Subcutaneous abdominal adipose tissue (tissue), 5 donors: ENCODE data around the gene RAB8A.

ENCODE experiments used
- H3K27ac ChIP-seq: one replicate; pipeline ENCODE4 v1.7.0; 2013; ENCODE audit warnings: low read depth, mild to moderate bottlenecking, inconsistent platforms, low read length, moderate library complexity
- H3K27me3 ChIP-seq, 5 donors: one replicate each; pipeline ENCODE4 v1.7.0; 2013; ENCODE audit warnings: low read length in 5 of 5, inconsistent platforms in 1 of 5; ENCODE audit not compliant: control insufficient read depth in 5 of 5, insufficient read depth in 4 of 5
- H3K36me3 ChIP-seq, 5 donors: one replicate each; pipeline ENCODE4 v1.7.0; 2013; ENCODE audit warnings: low read length in 5 of 5; ENCODE audit not compliant: control insufficient read depth in 5 of 5, insufficient read depth in 5 of 5
- H3K4me1 ChIP-seq, 5 donors: one replicate each; pipeline ENCODE4 v1.7.0; 2013; ENCODE audit warnings: low read length in 5 of 5, mild to moderate bottlenecking in 3 of 5, moderate library complexity in 1 of 5; ENCODE audit not compliant: control insufficient read depth in 5 of 5, insufficient read depth in 5 of 5
- H3K4me3 ChIP-seq, 5 donors: one replicate each; pipeline ENCODE4 v1.7.0; 2013; ENCODE audit warnings: low read length in 5 of 5, low read depth in 1 of 5
- H3K9ac ChIP-seq, 5 donors: one replicate each; pipeline ENCODE4 v1.7.0; 2013; ENCODE audit warnings: low read length in 5 of 5, mild to moderate bottlenecking in 4 of 5, moderate library complexity in 3 of 5
- H3K9me3 ChIP-seq, 5 donors: one replicate each; pipeline ENCODE4 v1.7.0; 2013; ENCODE audit warnings: low read length in 5 of 5; ENCODE audit not compliant: control insufficient read depth in 5 of 5
- donor health status: healthy.
- donor health status: healthy.
- donor health status: healthy.
- donor health status: healthy.
- donor health status: healthy.

The RAB8A gene

GRCh38 chr19:16121967-16122366, 10.3 kb downstream of the RAB8A start:
- H3K27ac ChIP-seq = no peak overlapping the region
- H3K9ac ChIP-seq = no peak overlapping the region
- peaks cover 0 to 91% (median 74%) of the 10 kb centered on the region in 5 donors for H3K36me3 ChIP-seq
- H3K9me3 ChIP-seq = no peaks in the 10 kb centered on the region
- H3K4me3 ChIP-seq = no peak overlapping the region
- H3K4me1 ChIP-seq = peaks cover 0 to 10% (median 5%) of the 10 kb centered on the region in 5 donors
- no peaks in the 10 kb centered on the region for H3K27me3 ChIP-seq

GRCh38 chr19:16124953-16125352, 13.3 kb downstream of the RAB8A start:
- no peaks in the 10 kb centered on the region for H3K9me3 ChIP-seq
- no peaks in the 10 kb centered on the region for H3K27me3 ChIP-seq
- no peak overlapping the region for H3K9ac ChIP-seq
- no peak overlapping the region for H3K4me3 ChIP-seq
- peaks cover 0 to 98% (median 85%) of the 10 kb centered on the region in 5 donors for H3K36me3 ChIP-seq
- H3K27ac ChIP-seq = no peak overlapping the region
- H3K4me1 ChIP-seq = no peaks in the 10 kb centered on the region

GRCh38 chr19:16125737-16126495, 14.2 kb downstream of the RAB8A start:
- Histone ChIP-seq H3K27me3 (no peaks in the 10 kb centered on the region), H3K4me1 (no peaks in the 10 kb centered on the region), H3K9ac (no peak overlapping the region), H3K4me3 (no peak overlapping the region), H3K27ac (no peak overlapping the region), H3K36me3 (peaks cover 0 to 94% (median 91%) of the 10 kb centered on the region in 5 donors), H3K9me3 (no peaks in the 10 kb centered on the region)

- Histone ChIP-seq H3K27me3 (no peaks in the 10 kb centered on the region), H3K27ac (no peak overlapping the region), H3K4me3 (no peak overlapping the region), H3K9me3 (no peaks in the 10 kb centered on the region), H3K36me3 (peaks cover 0 to 94% (median 87%) of the 10 kb centered on the region in 5 donors), H3K4me1 (no peaks in the 10 kb centered on the region), H3K9ac (no peak overlapping the region)
Measured at GRCh38 chr19:16127080-16127479, 15.4 kb downstream of the RAB8A start.

GRCh38 chr19:16127776-16128371, 16.2 kb downstream of the RAB8A start:
- H3K27ac ChIP-seq = no peak overlapping the region
- H3K27me3 ChIP-seq = no peaks in the 10 kb centered on the region
- H3K9ac ChIP-seq = no peak overlapping the region
- H3K4me3 ChIP-seq = no peak overlapping the region
- H3K36me3 ChIP-seq = peaks cover 0 to 94% (median 87%) of the 10 kb centered on the region in 5 donors
- H3K4me1 ChIP-seq = no peaks in the 10 kb centered on the region
- no peaks in the 10 kb centered on the region for H3K9me3 ChIP-seq

GRCh38 chr19:16131648-16132047, 20.0 kb downstream of the RAB8A start:
- Histone ChIP-seq H3K4me3 (no peak overlapping the region), H3K27ac (no peak overlapping the region), H3K9ac (no peak overlapping the region), H3K9me3 (no peaks in the 10 kb centered on the region), H3K27me3 (no peaks in the 10 kb centered on the region), H3K4me1 (no peaks in the 10 kb centered on the region), H3K36me3 (peaks cover 0 to 74% (median 69%) of the 10 kb centered on the region in 5 donors)

- Histone ChIP-seq H3K9ac (no peak overlapping the region), H3K27me3 (peaks cover 0 to 2% (median 0%) of the 10 kb centered on the region in 5 donors), H3K36me3 (peaks cover 0 to 52% (median 48%) of the 10 kb centered on the region in 5 donors), H3K4me3 (no peak overlapping the region), H3K27ac (no peak overlapping the region), H3K4me1 (no peaks in the 10 kb centered on the region), H3K9me3 (no peaks in the 10 kb centered on the region)
Measured at GRCh38 chr19:16133818-16134217, 22.1 kb downstream of the RAB8A start.

- H3K27ac ChIP-seq = no peak overlapping the region
- H3K36me3 ChIP-seq = peaks cover 0 to 45% (median 41%) of the 10 kb centered on the region in 5 donors
Measured at GRCh38 chr19:16134510-16134909, 22.8 kb downstream of the RAB8A start.

GRCh38 chr19:16135430-16136127, 23.9 kb downstream of the RAB8A start:
- H3K4me3 ChIP-seq = no peak overlapping the region
- no peak overlapping the region for H3K9ac ChIP-seq
- no peaks in the 10 kb centered on the region for H3K9me3 ChIP-seq
- H3K36me3 ChIP-seq = peaks cover 0 to 38% (median 31%) of the 10 kb centered on the region in 5 donors
- peaks cover 0 to 3% (median 0%) of the 10 kb centered on the region in 5 donors for H3K4me1 ChIP-seq
- peaks cover 0 to 2% (median 0%) of the 10 kb centered on the region in 5 donors for H3K27me3 ChIP-seq
- no peak overlapping the region for H3K27ac ChIP-seq

More at GRCh38 chr19:16134510-16134909, 22.8 kb downstream of the RAB8A start:
- no peak overlapping the region for H3K4me3 ChIP-seq
- H3K27me3 ChIP-seq = peaks cover 0 to 2% (median 0%) of the 10 kb centered on the region in 5 donors
- H3K9me3 ChIP-seq = no peaks in the 10 kb centered on the region
- H3K9ac ChIP-seq = no peak overlapping the region
- peaks cover 0 to under 1% (median 0%) of the 10 kb centered on the region in 5 donors for H3K4me1 ChIP-seq
